ENCODE measurements around the gene NPC2.
A peak's percentile ranks its signal among the peaks of the same experiment; 100 is the strongest.
"Not testable (repeated sequence)": the region's sequence is repeated elsewhere in the genome, so short reads cannot be mapped to it uniquely, and the experiment has no call there.

NPC2 gene

GRCh38 chr14:74464785-74465184 is 28.3 kb downstream of the NPC2 start:
- no peak for DNase-seq

- DNase-seq, result no peak
Observed at GRCh38 chr14:74463697-74464096, 29.4 kb downstream of the NPC2 start.

DNA sequence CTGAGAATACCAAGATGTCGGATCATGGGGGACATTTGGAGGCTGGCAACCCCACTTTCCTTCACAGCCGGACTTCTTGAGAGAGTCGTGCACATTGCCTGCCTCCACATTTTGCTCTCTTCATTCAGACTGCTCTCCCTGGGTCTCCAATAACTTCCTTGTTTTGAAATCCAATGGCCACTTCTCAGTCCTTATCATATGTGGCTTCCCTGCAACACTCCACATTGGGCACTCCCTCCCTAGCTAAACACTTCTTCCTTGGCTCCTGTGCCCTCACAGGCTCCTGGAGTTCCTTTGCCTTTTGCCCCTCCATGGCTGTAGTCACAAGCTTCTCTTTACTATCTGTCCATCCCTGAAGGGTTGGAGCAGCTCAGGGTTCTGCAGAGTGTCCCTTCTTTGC is 30.1 kb downstream of the NPC2 start:
- DNase-seq, result no peak

- no peak for DNase-seq
Observed at GRCh38 chr14:74459976-74460375, 33.1 kb downstream of the NPC2 start.

DNA sequence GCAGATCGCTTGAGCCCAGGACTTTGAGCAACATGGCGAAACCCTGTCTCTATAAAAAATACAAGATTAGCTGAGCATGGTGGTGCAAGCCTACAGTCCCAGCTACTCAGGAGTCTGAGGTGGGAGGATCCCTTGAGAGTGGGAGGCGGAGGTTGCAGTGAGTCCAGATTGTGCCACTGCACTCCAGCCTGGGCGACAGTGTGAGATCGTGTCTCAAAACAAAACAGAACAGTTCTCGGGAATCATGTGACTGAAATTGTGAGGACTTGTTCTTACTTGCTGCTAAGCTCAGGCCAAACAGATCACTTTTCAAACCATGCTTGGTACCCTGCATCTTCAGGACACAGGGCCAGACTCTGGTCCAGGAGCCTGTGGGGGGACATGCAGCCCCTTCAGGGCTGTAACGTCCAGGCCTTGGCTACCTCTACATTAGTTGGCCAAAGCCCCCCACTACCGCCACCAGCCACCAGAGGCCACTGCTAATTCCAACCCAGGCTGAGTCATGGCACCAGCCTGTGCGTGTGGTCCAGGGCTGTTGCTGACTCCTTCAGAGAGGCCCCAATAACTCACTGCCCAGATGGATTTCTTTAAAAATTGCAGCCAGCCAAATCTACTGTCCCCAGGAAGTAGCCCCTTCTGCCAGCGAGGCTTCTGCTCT is 33.7 kb downstream of the NPC2 start:
- peak; percentile 31 to 65 for DNase-seq

GRCh38 chr14:74457565-74457895 is 35.6 kb downstream of the NPC2 start:
- no peak for DNase-seq

DNA sequence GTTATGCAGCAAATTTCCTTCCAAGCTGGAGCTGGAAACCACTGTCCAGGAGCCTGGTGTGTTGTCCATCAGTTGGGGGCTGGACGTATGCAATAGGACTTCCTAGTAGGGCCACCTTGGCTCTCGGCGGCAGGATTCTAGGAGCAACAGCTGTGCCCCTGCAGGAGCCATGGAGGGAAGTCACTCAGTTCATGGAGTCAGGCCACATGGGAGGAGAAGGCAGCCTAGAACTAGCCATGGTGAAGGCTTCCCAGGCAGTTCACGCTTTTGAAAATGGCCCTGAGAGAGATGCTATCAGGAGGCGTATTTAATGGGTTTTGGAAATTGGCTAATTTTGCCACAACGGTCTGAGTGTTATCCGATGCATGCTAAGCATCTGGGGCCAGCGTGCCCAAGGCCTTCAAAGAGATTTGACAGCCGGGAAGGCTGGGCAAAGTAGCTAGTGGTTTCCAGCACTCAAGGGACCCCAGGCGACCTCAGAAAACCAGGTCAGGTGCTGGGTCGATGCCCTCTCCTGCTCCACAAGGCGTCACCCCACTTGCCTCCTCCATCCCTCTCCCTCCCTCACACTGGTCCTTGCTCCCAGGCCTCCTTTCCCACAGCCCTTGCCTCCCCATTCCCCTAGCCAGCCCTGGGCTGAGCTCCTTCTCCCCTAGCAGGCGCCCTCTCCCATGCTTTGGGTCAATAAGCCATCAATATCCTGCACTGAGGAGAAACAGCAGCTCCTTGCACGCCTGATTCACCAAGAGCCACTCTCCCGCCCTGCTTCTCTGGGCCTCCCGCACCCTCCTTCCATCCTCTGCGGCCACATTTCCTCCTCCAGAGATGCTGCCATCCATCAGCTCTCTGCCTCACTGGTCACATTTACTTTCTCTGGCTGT is 36.2 kb downstream of the NPC2 start:
- no peak for DNase-seq

- not testable (repeated sequence) for DNase-seq
Observed at GRCh38 chr14:74454397-74454796, 38.7 kb downstream of the NPC2 start.

DNA sequence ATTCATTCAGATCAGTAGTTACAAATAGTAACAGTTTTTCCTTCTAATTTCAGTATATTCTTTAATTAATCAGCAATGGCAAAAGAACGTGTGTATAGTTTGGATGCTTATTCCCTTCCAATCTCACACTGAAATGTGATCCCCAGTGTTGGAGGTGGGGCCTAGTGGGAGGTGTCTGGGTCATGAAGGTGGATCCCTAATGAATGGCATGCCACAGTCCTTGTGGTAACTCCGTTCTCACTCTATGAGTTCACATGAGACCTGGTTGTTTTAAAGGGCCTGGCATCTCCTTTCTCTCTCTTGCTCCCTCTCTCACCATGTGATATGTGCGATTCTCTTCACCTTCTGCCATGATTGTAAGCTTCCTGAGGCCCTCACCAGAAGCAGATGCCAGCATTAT is 48.2 kb downstream of the NPC2 start:
- no peak for DNase-seq

DNA sequence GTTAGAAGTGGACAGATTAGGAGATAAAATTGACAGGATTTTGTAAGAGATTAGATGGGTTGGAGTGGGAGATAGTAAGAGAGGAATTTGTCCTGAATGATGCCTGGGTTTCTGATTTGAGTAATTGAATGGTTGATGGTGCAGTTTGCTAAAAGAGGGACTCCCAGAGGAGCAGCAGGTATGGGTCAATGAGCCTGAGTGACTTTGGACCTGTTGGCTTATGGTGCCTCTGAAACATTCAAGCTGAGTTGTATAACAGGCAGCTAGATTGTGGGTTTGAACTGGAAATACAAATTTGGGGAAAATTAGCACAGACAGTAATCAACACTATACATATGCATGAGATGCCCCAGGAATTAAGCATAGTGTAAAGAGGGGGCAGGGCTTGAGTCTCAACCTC is 50.3 kb downstream of the NPC2 start:
- DNase-seq, result no peak

DNA sequence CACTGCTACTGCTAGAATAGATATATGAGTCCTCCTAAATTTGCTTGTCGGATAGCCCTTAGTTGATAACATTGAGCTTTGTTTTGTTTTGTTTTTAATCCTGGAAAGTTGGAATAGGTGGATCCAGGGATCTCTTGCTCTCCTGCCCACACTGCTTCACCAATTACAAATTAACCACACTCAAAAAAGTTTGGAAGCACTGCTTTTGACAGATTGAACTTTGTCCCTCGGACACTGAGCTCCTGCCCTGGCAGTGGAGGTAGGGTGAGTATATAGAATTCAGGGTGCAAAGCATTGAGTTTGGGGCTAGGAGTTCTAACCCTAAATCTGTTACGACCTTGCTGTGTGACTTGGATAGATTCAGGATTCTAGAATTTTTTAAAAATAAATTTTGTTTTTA is 52.0 kb downstream of the NPC2 start:
- no peak for DNase-seq

- no peak for DNase-seq
Observed at GRCh38 chr14:74438351-74438915, 54.7 kb downstream of the NPC2 start.

- no peak for DNase-seq
Observed at GRCh38 chr14:74437496-74438053, 55.5 kb downstream of the NPC2 start.

DNA sequence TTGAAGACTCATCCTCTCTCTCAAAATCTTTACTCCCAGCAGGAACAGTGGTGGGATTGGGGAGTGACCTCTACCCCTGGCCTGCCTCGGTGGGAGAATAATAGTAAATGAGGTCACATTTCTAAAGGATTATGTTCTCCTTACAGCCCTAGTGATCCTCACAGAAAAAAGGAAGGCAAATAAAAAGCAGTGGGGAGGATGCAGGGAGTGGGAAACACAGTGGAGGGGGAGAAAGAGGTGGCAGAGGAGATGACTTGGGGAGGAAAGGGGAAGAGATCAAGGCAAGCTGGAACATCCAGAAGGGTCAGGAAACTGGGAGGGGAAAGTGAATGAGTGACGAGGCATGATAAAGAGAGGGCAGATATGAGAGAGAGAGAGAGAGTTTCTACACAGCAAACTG is 58.8 kb downstream of the NPC2 start:
- DNase-seq, result no peak

GRCh38 chr14:74429991-74430390 is 63.1 kb downstream of the NPC2 start:
- no peak for DNase-seq

Measured in inflammatory macrophage treated with lipopolysaccharide for 1 hour (primary cell).